Uterus (tissue), 2 donors: ENCODE results near the gene PPP2R2C.

Experiments used
- CTCF ChIP-seq, 4 experiments: fragments of 200-600 bp in 2 of 4; fragments of 450-650 bp in 2 of 4; sonication (generic) in 2 of 4; IDR thresholded peaks; one replicate each; pipeline ENCODE4 v1.5.1; 2016 to 2019; ENCODE audit warnings: antibody characterized with exemption in 4 of 4, mild to moderate bottlenecking in 2 of 4, moderate library complexity in 1 of 4
- POLR2A ChIP-seq, 2 donors: fragments of 450-650 bp; IDR thresholded peaks; one replicate each; pipeline ENCODE4 v1.6.1; 2016; ENCODE audit warnings: antibody characterized with exemption in 2 of 2, mild to moderate bottlenecking in 1 of 2, moderate library complexity in 1 of 2

DNA sequence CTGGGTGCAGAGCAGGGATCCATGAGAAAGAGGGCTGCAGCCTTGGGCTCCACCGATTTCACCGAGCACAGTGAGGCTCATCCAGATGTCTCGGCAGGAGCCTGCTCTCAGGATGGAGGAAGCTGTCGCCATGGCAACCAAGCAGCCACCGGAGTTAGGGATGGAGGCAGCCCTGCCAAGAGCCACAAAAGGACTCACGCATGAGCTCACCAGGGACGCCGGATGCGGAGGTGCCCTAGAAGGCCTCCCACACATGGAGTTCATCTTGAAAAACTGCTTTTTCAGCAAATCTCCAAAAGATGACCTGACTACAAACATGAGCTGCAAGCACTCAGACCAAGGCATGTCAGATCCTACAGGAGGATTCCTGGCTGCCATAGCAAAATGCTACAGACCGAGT lies 112.0 kb downstream of the PPP2R2C start:
- no peak for TF ChIP-seq CTCF (IDR thresholded peaks at IDR 0.05)
- TF ChIP-seq POLR2A (IDR thresholded peaks at IDR 0.05), result no peak
